IPS DF 6.9 (cell line): ENCODE data around the gene DYNLT1.
"Not testable (repeated sequence)": the region's sequence is repeated elsewhere in the genome, so short reads cannot be mapped to it uniquely, and the experiment has no call there.

Experiments
- DNase-seq: peaks from one replicate; pipeline ENCODE4 v3.0.0-alpha.2; 2013; ENCODE audit warnings: low read depth, low spot score
- H3K27ac ChIP-seq: one replicate; pipeline ENCODE4 v1.5.1; 2013; ENCODE audit warnings: low read length, control low read depth
- H3K27me3 ChIP-seq: 2 replicates; pipeline ENCODE4 v1.6.1; 2013; ENCODE audit warnings: mild to moderate bottlenecking, low read length; ENCODE audit not compliant: control insufficient read depth, insufficient read depth
- H3K36me3 ChIP-seq: 2 replicates; pipeline ENCODE4 v1.6.1; 2013; ENCODE audit warnings: low read length; ENCODE audit not compliant: control insufficient read depth, insufficient read depth
- H3K4me1 ChIP-seq: 2 replicates; pipeline ENCODE4 v1.6.1; 2013; ENCODE audit warnings: low read length; ENCODE audit not compliant: control insufficient read depth, insufficient read depth
- H3K4me3 ChIP-seq: 2 replicates; pipeline ENCODE4 v1.5.1; 2013; ENCODE audit warnings: mild to moderate bottlenecking, low read length
- H3K9me3 ChIP-seq: 2 replicates; pipeline ENCODE4 v1.6.1; 2013; ENCODE audit warnings: low read length, inconsistent platforms; ENCODE audit not compliant: control insufficient read depth, insufficient read depth
- WGBS: extraction: QIAGEN DNeasy Blood & Tissue Kit; methylation state at CpG from one replicate; pipeline ENCODE4 v1.1.7; 2013; ENCODE audit warnings: mixed read lengths, missing lambda C conversion rate; ENCODE audit not compliant: insufficient read length, insufficient coverage; 5-methylcytosine and 5-hydroxymethylcytosine counted together

The DYNLT1 gene

DNA sequence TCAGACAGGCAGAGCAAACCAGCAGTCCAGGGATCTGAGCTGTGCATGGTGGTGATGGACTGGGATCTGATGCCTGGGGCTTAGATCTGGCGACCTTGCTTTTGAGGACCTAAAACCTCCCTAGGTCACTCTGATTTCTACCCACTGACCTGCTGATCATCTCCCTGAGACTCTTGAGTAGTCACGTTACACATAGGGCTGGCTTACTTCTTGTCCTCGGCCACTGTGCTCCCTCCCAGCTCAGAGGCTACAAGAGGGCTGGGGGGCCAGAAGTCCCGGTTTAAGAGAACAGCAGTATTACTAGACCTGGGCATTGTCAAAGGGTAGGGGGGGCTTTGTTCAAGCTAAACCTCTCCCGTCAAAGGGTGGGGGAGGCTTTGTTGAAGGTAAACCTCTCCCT lies 5.5 kb downstream of the DYNLT1 start:
- H3K27ac ChIP-seq: no peak overlapping the region
- no CpG with 5 or more reads among the region's 5 CpGs for WGBS
- peaks cover 4% of the 10 kb centered on the region; the same call in 1 of the 2 replicates for H3K36me3 ChIP-seq
- no peaks in the 10 kb centered on the region for H3K4me1 ChIP-seq
- DNase-seq: no peak
- no peaks in the 10 kb centered on the region for H3K9me3 ChIP-seq
- no peaks in the 10 kb centered on the region for H3K27me3 ChIP-seq
- H3K4me3 ChIP-seq: no peak overlapping the region

DNA sequence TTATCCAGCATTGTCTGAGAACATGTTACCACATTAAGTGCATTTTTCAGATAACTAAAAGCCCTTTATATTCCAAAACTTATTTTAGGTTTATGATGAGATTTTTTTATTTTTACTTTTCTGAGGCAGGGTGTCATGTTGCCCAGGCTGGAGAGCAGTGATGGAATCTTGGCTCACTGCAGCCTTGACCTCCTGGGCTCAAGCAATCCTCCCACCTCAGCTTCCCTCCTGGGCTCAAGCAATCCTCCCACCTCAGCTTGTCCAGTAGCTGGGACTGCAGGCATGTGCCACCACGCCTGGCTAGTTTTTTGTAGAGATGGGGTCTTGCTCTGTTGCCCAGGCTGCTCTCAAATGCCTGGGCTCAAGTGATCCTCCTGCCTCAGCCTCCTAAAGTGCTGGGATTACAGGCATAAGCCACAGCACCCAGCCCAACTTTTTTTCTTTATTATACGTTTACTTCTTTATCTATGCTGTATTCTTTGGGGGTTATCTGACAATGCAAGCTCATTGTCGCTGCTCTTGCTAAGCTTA lies 6.2 kb downstream of the DYNLT1 start:
- Histone ChIP-seq H3K27me3 (no peaks in the 10 kb centered on the region), H3K27ac (no peak overlapping the region), H3K9me3 (no peaks in the 10 kb centered on the region), H3K4me3 (no peak overlapping the region), H3K4me1 (no peaks in the 10 kb centered on the region), H3K36me3 (peaks cover 4% of the 10 kb centered on the region; the same call in 1 of the 2 replicates)
- WGBS: no CpG with 5 or more reads among the region's 3 CpGs
- DNase-seq: no peak

- Histone ChIP-seq H3K4me1 (no peaks in the 10 kb centered on the region), H3K27ac (no peak overlapping the region), H3K9me3 (no peaks in the 10 kb centered on the region), H3K27me3 (no peaks in the 10 kb centered on the region), H3K36me3 (peaks cover 4% of the 10 kb centered on the region; the same call in 1 of the 2 replicates), H3K4me3 (no peak overlapping the region)
- DNase-seq: no peak
- WGBS: no CpG with 5 or more reads among the region's 8 CpGs
These were observed 7.8 kb downstream of the DYNLT1 start for GRCh38 chr6:158636778-158637177.

GRCh38 chr6:158635427-158636073 lies 9.0 kb downstream of the DYNLT1 start:
- no peak overlapping the region for H3K4me3 ChIP-seq
- DNase-seq: no peak
- no peaks in the 10 kb centered on the region for H3K27me3 ChIP-seq
- WGBS: no CpG with 5 or more reads among the region's 7 CpGs
- no peaks in the 10 kb centered on the region for H3K4me1 ChIP-seq
- H3K27ac ChIP-seq: no peak overlapping the region
- H3K36me3 ChIP-seq: peaks cover 9% of the 10 kb centered on the region
- H3K9me3 ChIP-seq: no peaks in the 10 kb centered on the region

- no peak for DNase-seq
- no peak overlapping the region for H3K4me3 ChIP-seq
- no peaks in the 10 kb centered on the region for H3K27me3 ChIP-seq
- WGBS: 100% methylated on average over 1 of the region's 6 CpGs
- peaks cover 9% of the 10 kb centered on the region for H3K36me3 ChIP-seq
- H3K4me1 ChIP-seq: no peaks in the 10 kb centered on the region
- H3K27ac ChIP-seq: no peak overlapping the region
- H3K9me3 ChIP-seq: no peaks in the 10 kb centered on the region
These were observed 9.7 kb downstream of the DYNLT1 start for GRCh38 chr6:158634695-158635426.

GRCh38 chr6:158633127-158633526 lies 11.4 kb downstream of the DYNLT1 start:
- H3K9me3 ChIP-seq: no peaks in the 10 kb centered on the region
- peaks cover 9% of the 10 kb centered on the region for H3K36me3 ChIP-seq
- H3K27ac ChIP-seq: no peak overlapping the region
- no peaks in the 10 kb centered on the region for H3K27me3 ChIP-seq
- WGBS: no CpG with 5 or more reads among the region's 11 CpGs
- H3K4me3 ChIP-seq: no peak overlapping the region
- DNase-seq: no peak
- no peaks in the 10 kb centered on the region for H3K4me1 ChIP-seq

- H3K27me3 ChIP-seq, H3K4me1 ChIP-seq, DNase-seq, H3K9me3 ChIP-seq, H3K4me3 ChIP-seq, H3K27ac ChIP-seq, H3K36me3 ChIP-seq: not testable (repeated sequence)
- no CpG with 5 or more reads among the region's 3 CpGs for WGBS
These were observed 11.9 kb downstream of the DYNLT1 start for GRCh38 chr6:158632538-158633119.

- no peaks in the 10 kb centered on the region for H3K27me3 ChIP-seq
- no peaks in the 10 kb centered on the region for H3K4me1 ChIP-seq
- H3K36me3 ChIP-seq: peaks cover 10% of the 10 kb centered on the region
- 100% methylated on average over 1 of the region's 19 CpGs for WGBS
- H3K27ac ChIP-seq: no peak overlapping the region
- no peak overlapping the region for H3K4me3 ChIP-seq
- no peaks in the 10 kb centered on the region for H3K9me3 ChIP-seq
- no peak for DNase-seq
These were observed 12.6 kb downstream of the DYNLT1 start for GRCh38 chr6:158631678-158632537.

DNA sequence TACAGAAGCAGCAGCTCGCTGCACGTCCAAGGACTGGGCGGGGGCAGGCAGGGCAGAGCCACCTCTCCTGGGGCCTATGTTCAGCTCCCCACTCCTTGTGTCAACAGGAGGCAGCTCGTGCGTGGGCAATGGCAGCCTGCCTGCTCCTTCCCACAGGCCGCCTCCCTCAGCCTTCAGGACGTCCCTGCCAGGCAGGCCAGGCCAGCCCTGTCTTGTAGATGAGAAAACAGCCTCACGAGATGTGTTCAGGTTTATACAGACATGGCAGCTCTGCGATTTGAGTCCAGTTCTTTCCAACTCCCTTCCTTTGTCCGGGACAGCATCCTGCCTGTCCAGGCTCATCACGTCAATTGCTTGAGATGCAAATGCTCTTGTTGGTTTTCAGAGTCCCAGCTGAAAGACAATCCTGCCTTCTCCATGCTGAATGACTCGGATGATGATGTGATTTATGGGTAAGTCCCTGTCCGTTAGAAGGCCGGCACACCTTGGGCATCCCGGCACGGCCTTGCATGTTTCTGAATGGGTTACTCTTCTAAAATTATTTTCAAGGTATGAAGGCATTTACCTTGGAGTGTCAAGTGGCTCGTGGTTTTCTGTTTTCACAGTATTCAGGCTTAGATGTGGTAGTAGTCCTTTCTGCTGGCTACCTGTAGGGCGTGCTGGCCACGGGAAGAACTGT lies 13.5 kb downstream of the DYNLT1 start:
- no peak for DNase-seq
- Histone ChIP-seq H3K4me3 (no peak overlapping the region; the same call in 1 of the 2 replicates), H3K9me3 (no peaks in the 10 kb centered on the region), H3K36me3 (peaks cover 12% of the 10 kb centered on the region), H3K4me1 (no peaks in the 10 kb centered on the region), H3K27ac (no peak overlapping the region), H3K27me3 (no peaks in the 10 kb centered on the region)
- WGBS: no CpG with 5 or more reads among the region's 19 CpGs
